A549 treated with CpdA at 1 μM for 4 hours (cell line): ENCODE measurements around the gene TP53TG3. TPM values are rescaled to one million over a fixed set of nuclear protein-coding genes. Genes with fewer than 3 reads are reported as not detected.

ENCODE experiments used
- total RNA-seq: library from RNA; stranded (reverse); fragments of 200-300 nt; extraction: Qiagen RNA extraction; gene quantifications from 5 replicates; pipeline ENCODE4 v1.2.3, GENCODE V29; 2022; ENCODE audit warnings: low read depth

Gene TP53TG3
- total RNA-seq, result 0.49 to 1.1 TPM (median 0.63 TPM) in 4 of 5 replicates, not detected in the other

GRCh38 chr16:32676065-32676464 is at the start of gene TP53TG3:
Gene TP53TG3 (minus strand): TSS chr16:32676165. CDS start chr16:32676097, 68 bp downstream.

